Limb (tissue), 2 donors: Measurements from ENCODE around the gene NAV2.
A peak's percentile ranks its signal among the peaks of the same experiment; 100 is the strongest.

Source experiments
- DNase-seq, 2 donors: peaks; one replicate each; pipeline ENCODE4 v3.0.0-alpha.2; 2016; ENCODE audit errors: extremely low spot score in 2 of 2

NAV2 gene

DNA sequence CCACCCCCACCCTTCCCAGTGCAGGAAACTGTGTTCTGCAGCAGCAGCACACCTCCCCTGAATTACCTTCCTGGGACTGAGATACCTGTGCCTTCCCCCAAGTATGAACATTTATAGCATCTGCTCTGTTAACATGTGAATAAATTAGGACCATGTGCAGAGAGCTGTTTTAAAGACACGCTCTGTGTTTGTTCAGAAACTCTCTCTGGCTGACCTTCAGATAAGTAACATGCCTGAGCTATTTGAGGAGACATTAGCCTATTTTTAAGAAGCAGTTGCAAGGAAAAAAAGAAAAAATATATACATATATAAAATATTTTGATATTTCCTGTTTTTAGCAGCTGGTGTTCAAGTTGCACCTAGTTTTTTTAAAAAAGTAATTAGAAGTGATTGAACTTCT is 5.4 kb downstream of the NAV2 start:
- DNase-seq: no peak

DNA sequence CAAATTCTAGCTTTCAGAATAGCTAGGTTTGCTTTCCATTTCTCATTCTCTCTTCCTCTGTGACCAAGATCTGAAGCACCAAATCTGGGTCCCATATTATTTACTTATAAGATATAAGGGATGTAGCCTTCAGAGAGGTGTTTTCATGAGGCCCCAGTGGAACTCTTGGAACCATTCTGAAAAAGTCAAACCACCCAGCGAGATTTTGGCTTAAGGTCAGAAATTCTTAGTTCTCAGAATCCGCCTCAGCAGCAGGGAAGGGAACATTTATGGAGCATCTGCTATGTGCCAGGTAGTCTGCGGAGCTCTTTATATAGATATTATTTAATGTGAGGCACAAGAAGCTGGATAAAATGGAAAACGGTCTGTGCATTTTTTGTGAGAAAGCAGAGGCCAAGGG is 6.3 kb downstream of the NAV2 start:
- DNase-seq: no peak

DNA sequence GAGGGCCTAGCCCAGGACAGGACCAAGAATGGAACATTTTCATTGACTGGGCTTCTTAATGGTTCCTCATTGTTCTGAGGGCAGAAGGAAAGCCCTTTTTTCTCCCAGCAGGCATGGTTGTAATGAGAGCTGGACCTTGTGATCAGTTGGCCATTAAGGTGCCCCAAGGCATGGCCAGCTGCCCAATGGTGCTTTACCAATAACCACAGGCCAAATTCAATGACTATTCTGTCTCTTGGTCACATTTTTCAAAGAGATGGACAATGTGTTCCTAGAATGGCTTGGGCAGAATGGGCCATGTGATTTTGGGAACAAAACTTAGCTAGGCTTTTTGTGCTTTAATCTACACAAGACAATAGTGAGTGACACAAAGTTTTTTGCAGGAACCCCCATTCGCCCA is 7.3 kb downstream of the NAV2 start:
- DNase-seq: no peak

DNA sequence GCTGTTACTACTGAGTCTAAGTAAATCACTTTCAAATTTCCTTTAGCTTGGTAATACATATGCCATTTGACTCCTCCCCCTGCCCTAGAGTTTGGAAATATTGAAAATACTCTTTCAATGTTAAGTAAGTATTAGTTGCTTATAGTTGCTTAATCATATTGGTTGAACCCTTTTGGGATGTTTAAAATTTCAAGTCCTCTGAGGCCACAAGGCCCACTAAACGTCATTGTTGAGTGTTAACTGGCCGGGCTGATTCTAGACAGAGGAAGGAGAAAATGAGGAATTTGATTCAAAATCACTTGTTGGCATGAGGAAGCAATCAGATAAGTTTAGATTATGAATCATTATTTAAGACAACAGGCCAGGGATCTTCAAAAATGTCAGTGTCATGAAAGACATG is 8.5 kb downstream of the NAV2 start:
- DNase-seq: no peak

DNA sequence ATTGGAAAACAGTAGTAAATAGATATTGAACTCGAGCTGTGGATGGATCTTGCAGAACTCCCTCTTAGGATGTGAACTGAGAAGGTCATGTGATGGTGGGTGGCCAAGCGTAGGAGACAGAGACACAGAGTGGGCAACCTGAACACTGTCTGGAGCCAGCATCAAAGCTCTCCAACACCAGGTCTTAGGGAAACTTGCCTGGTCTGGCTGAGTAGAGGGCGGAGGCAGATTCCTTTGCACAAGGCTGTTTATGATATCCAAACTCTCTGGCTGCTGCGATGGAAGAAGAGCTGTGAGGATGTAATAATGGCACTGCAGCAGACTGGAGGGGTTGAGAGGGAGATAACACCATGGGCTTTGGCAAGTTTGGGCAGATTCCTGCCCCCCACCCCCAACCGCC is 10.1 kb downstream of the NAV2 start:
- DNase-seq: no peak

DNA sequence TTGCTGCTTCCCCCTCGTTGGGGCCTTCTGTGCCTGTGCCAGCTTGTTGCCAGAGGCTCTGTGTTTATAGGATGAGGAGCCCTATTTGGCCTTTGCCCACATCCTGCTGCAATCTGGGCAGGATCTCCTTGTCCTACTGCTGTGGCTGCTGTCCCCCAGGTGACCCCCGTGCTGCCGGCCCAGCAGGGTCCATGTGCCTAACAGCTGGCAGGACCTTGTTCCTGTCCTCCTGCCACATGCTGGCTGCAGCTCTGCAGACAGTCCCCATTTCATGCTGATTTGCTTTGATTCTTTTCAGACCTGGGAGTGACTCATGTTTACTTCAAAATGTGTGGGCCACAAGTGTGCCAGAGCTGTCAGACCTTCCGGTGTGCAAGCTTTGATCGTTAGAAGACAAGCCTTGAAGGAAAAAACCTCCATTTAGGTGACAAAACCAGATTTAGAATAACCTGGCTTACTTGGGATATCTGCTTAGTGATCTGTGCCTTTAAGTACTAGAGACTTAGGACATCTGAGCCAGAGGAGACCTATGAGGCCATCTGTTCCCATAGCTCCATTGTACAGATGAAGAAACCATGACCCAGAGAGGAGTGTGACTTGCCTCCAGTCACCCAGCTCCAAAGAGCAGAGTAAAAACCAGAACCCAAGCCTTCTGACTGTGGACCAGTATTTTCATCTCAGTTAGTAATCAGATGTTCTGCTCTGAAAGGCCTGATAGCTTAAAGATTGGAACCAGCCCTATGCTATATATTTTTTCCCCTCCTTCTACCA is 11.1 kb downstream of the NAV2 start:
- peak in 1 of 2 donors; percentile 50 for DNase-seq

DNA sequence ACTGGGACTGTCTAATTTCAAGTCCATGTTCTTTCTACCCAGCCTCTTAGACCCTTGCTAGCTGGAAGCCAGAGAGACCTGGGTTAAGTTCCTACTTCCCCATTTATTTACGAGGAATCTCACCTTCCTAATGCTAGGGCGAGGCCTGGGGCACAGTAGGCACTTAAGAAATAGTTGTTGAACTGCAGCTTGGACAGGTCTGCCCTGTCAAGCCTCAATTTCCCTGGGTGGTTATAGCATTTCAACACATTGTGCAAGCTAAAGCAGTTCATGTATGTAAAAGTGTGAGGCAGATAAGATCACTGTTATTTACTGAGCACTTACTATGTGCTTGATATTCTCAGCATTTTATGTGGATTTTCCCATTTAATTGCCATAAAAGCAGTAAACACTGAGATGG is 12.1 kb downstream of the NAV2 start:
- DNase-seq: no peak

DNA sequence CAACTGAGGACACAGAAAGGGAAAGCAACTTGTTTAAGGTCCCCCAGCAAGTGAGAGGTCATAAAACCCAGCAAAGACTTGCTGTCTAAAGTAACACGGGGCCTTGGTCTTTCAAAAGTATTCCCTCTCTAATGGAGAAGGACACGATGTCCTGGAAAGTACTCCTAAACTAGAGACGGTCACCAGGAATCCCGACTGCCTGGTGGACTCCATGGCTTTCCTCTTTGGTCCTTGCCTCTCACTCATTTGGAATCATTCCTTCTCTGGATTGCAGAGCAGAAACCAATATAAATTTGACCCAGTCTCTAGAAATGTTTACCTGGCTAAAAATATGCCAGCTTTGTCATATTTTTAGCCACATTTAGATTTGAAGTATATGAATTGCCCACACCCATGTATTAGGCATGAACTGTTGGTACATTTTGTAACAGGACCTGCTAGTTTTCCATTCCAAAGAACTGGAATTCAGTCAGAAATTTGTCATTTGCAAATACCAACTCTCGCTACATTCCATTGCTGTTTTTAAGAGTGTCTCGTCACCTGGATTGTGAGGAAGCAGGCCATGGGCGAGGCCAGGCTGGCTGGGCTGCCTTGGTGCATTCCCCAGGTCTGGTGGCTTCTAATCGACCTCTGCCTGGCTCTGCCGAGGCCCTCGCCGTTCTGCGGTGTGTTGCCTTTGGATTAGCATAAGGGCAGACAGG is 12.9 kb downstream of the NAV2 start:
- DNase-seq: peak in 1 of 2 donors; percentile 46

DNA sequence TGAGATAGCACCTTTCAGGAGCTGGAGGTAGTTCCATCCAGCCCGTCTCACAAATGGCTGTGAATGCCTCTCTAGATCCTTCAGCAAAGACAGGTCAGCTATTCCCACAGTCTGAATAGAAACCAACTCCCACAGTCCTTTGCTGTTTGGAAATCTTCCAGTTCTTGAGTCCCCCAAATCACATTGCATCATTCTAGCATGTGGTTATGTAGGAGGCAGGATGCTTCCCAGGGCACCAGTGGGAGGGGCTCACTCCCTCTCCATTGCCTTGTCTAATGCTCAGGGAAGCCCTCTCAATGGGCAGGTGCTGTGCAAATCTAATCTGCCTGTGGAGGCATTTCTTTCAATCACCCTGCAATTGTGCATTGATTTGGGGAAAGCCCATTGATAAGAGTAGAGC is 14.6 kb downstream of the NAV2 start:
- no peak for DNase-seq

DNA sequence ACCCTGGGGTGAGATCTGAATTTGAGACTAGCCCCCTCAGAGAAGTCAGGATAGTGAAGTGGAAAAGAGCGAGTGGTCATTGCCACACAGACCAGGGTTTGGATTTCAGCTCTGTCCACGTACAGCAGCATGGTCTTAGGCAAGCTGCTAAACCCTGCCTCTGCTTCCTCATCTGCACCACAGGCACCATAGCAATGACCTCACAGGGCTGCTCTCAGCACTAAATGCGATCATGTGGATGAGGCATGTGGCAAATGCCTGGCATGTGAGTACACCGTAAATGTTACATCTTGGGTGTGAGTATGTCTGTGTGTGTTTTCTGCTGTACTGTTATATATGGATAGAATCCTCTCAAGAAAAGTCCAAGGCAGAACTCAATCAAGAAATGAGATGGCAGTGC is 15.8 kb downstream of the NAV2 start:
- DNase-seq: no peak

DNA sequence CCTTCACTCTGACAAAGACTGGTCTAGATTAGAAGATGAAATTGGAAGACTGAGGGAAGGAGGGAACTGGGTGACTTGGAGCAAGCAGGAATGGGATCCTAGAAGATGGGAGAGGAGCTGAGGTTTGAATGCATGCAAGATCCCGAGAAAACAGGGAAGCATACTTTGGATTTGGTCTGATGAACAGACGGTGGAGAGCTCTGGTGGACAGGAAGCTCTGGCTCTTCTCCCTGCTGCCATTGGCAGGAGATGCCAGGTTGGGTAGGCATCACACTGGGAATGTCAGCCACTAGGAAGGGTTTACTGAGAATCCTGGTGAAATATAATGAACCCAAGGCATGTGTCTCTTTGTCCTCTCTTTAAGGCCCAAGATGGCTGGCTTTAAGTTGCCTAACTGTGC is 16.5 kb downstream of the NAV2 start:
- DNase-seq: no peak

DNA sequence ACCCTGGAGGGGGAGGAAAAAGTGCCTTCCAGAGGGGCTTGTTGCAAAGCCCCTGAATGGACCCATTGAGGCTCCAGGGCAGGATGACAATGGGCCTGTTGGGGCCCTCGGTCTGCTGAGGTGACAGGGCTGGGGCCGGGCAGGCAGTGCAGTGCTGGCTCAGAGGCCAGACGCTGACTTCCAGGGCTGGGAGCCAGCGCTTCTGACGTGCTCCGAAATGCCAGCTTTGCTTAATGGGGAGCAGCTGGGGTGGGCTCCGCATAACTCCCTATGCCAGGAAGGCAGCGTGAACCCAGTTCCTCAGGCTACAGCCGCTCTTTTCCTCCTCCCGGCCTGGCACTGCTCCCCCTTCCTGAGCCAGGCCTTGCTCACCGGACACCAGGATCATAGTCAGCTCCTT is 17.7 kb downstream of the NAV2 start:
- DNase-seq: peak; percentile 45 to 72

DNA sequence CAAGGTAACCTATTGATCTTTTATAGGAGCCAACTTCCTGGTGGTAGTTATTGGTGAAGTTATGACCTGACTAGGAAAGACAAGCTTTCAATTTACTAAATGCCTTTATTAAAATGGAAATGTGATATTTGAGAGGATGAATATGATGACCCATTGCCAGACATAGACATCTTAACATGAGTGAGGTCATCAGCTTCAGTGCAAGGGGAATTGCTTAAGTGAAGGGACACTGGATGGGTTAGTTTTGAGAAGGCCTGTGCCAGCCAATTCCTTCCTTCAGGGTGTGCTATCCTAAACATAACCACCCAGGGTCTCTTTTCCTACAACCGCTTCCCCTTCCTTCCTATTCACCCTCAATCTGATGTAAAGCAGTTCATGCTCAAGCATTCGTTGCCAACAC is 21.5 kb downstream of the NAV2 start:
- DNase-seq: no peak

DNA sequence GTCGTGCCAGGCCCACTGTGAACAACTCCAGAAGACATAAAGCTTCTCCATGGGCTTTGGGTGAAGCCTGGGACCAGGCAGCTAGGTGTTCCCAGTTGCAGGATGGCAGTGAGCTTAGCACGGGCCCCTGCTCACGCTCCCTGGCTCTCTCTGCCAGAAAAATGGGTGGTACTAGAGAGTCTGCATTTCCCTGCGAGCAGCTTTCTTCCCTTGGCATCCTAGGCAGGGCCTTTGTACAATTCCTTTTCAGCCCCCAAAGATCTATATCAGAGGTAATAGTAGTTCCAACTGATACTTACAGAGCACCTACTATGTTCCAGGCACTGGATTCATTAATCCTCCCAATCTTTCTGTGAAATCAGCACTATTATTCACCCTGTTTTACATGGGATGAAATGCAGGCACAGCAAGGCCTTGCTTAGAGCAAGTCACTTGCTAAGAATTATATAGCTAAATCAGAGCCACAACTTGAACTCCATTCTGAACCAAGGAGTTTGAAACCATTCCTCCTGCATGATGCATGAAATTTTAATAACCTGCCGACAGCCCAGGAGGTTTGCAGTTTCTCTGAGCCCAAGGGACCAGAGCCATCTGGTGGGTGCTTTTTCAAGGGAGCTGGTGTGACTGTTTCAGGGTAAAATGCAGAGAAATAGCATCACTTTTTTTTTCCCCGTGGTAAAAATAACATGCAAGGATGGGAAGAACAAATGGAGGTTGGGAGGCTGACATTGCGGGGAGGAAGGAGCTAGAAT is 22.7 kb downstream of the NAV2 start:
- no peak for DNase-seq

DNA sequence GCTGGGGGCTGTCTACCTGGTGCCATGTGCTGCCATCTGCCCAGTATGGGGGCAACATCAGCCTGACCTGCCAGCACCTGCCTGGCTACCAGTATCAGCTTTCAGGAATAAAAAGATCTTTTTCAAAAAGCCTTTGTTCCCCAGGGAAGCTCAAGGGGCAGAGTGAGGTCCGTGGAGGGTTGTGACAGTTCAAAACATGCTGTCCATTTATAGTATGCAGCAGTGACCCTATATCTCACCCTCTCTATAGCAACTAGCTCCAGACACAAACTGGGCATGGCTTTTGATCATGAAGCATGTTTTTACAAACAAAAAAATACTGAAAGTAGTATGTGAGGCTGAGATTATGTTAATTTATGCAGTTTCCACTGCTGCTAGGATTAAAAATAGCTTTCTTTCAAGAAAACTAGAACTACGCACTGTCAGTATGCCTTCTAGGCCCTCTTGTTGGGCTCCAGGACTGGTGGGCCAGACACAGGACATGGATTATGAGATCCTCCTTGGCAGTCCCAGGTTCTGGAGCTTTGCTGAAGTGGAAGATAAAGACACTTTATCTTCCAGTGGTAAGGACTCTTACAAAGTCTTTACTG is 23.4 kb downstream of the NAV2 start:
- no peak for DNase-seq

DNA sequence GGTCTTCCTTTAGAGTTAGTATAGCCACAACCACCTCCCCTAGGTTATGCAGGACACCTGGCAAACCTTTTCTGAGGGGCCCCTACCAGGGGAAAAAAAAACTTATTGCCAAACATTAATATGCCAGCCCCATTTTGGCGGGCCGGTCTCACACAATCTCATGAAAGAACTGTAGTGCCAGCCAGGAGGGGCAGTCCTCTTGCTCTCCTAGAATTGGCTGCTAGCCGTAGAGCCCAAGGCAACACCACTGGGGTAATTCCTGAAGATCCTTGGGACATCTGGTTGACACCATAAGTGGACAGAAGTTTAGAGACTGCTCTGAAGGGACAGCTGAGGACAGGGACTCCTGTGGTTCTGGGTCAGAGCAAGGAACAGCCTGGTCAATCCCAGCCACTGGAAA is 24.2 kb downstream of the NAV2 start:
- DNase-seq: no peak

DNA sequence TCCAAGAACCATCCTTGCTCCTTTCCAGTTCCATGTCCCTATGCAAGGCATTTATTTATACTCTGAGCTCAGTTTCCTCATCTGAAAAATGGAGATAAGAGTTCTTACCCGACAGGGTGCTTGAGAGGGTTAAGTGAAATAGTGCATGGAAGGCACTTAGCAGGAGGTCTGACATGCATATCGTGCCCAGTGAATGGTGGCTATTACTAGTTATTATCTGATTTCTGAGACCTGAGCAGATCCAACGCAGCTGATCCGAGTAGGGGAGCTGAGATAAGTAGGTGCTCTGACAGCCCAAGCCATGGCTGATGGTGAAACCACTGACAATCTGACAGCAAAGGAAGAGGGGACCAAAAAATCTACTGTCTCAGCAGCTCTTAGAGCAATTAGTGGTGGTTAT is 24.9 kb downstream of the NAV2 start:
- DNase-seq: no peak

DNA sequence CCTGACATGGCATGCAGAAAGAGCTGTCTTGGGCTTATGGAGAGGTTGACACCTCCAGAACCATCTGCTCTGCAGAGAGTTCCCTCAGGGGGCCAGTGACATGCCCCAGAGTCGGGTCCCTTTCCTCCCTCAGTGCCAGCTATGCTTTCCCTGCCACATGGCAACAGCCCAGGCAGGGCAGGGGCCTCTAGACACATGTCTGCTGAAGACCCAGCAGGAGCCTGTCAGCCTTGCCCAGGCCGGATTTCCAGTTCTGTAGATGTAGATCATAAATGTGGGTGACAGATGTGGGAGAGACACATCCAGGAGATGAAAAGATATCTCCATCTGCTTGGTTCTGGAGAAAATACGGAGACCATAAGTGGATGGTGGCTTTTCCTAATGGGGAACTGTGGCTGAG is 25.5 kb downstream of the NAV2 start:
- no peak for DNase-seq

DNA sequence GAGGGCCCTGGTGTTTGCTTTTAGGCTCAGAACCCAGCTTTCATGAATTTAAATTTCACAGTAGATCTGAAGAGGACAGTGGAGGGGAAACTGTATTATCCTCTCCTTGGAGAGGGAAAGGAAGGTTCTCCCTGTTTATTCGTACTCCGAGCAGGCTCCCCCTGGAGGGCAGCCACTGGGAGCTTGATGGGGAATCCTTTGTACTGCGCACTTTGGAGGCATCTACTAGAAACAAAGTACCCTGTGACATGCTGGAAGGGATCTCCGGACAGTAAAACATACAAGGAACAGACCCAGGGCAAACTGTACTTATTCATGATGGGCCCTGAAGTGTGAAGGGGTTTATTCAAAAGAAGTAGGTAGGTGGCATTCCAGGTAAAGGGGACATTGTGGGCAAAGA is 27.2 kb downstream of the NAV2 start:
- DNase-seq: no peak

DNA sequence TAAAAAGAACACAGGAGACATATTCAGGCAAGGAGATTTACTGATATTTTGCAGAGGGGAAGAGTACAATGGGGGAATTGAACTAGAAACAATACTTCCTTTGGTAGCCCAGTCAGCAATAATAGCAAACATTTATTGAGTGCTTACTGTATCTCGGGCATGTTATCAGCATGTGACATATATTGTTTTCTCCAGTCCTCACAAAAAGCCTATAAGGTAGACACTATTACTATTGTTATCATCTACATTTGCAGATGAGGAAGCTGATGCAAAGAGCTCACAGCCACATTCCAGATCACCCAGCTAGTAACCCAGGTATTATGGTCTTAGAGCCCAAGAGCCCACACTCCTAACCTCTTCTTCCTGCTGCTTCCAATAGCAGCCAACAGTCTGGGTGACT is 27.9 kb downstream of the NAV2 start:
- DNase-seq: no peak

DNA sequence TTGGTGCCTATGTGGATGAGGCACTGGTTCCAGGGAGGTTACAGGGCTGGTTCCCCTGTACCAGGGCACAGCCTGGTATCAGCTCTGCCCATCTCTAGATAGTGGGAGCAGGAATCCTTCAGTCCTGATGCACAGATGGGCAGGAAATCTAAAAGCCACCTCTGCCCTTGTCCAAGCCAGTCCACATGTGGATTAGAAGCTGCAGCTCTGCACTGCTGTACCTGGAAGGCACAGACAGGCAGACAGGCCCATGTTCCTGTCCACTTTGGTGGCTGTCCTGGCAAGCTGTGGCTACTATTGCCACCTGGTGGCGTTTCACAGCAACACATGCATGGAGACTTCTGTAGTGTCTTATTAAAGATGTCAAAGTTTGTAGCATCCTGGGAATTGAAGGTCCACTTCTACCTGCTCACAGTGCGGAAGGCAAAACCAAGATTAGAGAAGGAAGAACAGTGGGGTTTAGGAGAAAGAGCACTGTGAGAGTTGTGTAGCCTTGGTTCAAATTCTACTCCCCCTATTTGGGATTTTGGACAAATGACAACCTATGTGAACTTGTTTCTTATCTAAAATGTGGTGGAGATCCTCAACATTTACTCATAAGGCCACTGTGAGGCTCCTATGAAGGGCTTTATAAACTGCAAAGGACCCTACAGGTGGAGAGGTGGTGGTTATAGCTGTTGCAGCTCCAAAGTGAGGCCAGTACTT is 30.1 kb downstream of the NAV2 start:
- DNase-seq: peak; percentile 34 to 82

DNA sequence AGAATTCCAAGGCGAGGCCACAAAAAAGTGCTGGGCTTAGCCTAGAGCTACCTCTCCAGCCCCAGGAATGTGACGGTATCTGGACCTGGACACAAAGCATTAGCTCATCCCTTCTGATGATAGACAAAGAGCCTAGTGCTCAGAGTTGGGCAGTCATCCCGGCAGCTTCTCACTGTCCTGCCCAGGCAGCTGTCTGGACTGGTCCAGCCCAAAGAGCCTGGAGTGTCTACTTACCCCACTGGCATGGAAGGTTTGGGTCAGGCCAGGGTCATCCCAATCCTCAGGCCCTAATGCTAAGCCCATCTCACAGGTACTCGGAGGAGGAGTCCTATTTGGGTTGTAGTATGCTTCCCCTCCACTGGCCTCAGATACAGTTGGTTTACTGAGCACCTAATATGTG is 31.0 kb downstream of the NAV2 start:
- no peak for DNase-seq
